NCI-H1436 (cell line): ENCODE measurements around the gene EI24.
"Not testable (repeated sequence)": the region's sequence is repeated elsewhere in the genome, so short reads cannot be mapped to it uniquely, and the experiment has no call there.

Source experiments
- DNase-seq: peaks from one replicate; lab custom pipeline; 2025; lab: John Stamatoyannopoulos, UW

The EI24 gene

GRCh38 chr11:125568970-125569914 is at the start of gene EI24:
EI24 (plus strand) TSS chr11:125569477; CDS start chr11:125572528, 3,051 bp downstream.
- peak; percentile 87 for DNase-seq

- no peak for DNase-seq
Measured at GRCh38 chr11:125519860-125520834, 49.1 kb upstream of the EI24 start.

GRCh38 chr11:125525303-125525702 is 44.0 kb upstream of the EI24 start:
- DNase-seq, result no peak

GRCh38 chr11:125532668-125533067 is 36.6 kb upstream of the EI24 start:
- no peak for DNase-seq

GRCh38 chr11:125535585-125535984 is 33.7 kb upstream of the EI24 start:
- no peak for DNase-seq

- DNase-seq, result not testable (repeated sequence)
Measured at GRCh38 chr11:125536834-125537233, 32.4 kb upstream of the EI24 start.

GRCh38 chr11:125542709-125543108 is 26.6 kb upstream of the EI24 start:
- DNase-seq, result no peak

- DNase-seq, result no peak
Measured at GRCh38 chr11:125550780-125551179, 18.5 kb upstream of the EI24 start.

- no peak for DNase-seq
Measured at GRCh38 chr11:125551835-125552342, 17.4 kb upstream of the EI24 start.

- no peak for DNase-seq
Measured at GRCh38 chr11:125552927-125553326, 16.4 kb upstream of the EI24 start.

- no peak for DNase-seq
Measured at GRCh38 chr11:125553357-125553756, 15.9 kb upstream of the EI24 start.

GRCh38 chr11:125554038-125554437 is 15.2 kb upstream of the EI24 start:
- DNase-seq, result no peak

GRCh38 chr11:125559888-125560287 is 9.4 kb upstream of the EI24 start:
- no peak for DNase-seq

- DNase-seq, result no peak
Measured at GRCh38 chr11:125561924-125562323, 7.4 kb upstream of the EI24 start.

- no peak for DNase-seq
Measured at GRCh38 chr11:125562430-125562829, 6.8 kb upstream of the EI24 start.

- DNase-seq, result no peak
Measured at GRCh38 chr11:125564357-125564756, 4.9 kb upstream of the EI24 start.

GRCh38 chr11:125566235-125566634 is 3.0 kb upstream of the EI24 start:
- DNase-seq, result no peak

GRCh38 chr11:125569915-125570621 is 791 bp downstream of the EI24 start:
- no peak for DNase-seq

- DNase-seq, result no peak
Measured at GRCh38 chr11:125570952-125571351, 1.7 kb downstream of the EI24 start.

- DNase-seq, result no peak
Measured at GRCh38 chr11:125572916-125573315, 3.6 kb downstream of the EI24 start.

- not testable (repeated sequence) for DNase-seq
Measured at GRCh38 chr11:125577181-125577580, 7.9 kb downstream of the EI24 start.

- no peak for DNase-seq
Measured at GRCh38 chr11:125578783-125579182, 9.5 kb downstream of the EI24 start.
